Stimulated activated naive B cell treated with anti-CD40 and anti-IgM and Interleukin-4, amounts not matched to agents 10 μg/mL and 1 μg/mL and 100 μg/mL, for 72 hours (primary cell): ENCODE data around the gene MRTFA.

Experiments used
- ATAC-seq, 2 donors: fragments of 150-1000 bp; cut with Tn5 transposase; replicated peaks; 2 replicates each; pipeline ENCODE4 v1.10.0; 2021; ENCODE audit warnings: moderate library complexity in 1 of 2
- DNase-seq: peaks from one replicate; pipeline ENCODE4 v3.0.0; 2021
- H3K27ac Mint-ChIP-seq: one replicate; pipeline ENCODE4 v1.8.0; 2022; ENCODE audit warnings: mild to moderate bottlenecking, mixed read lengths
- H3K27me3 Mint-ChIP-seq, 2 donors: one replicate each; pipeline ENCODE4 v1.8.0; 2022; ENCODE audit warnings: mixed read lengths in 2 of 2
- H3K36me3 Mint-ChIP-seq, 2 donors: one replicate each; pipeline ENCODE4 v1.8.0; 2022; ENCODE audit warnings: mixed read lengths in 2 of 2, mild to moderate bottlenecking in 1 of 2
- H3K4me1 Mint-ChIP-seq, 2 donors: one replicate each; pipeline ENCODE4 v1.8.0; 2022; ENCODE audit warnings: mixed read lengths in 2 of 2, mild to moderate bottlenecking in 1 of 2
- H3K4me3 Mint-ChIP-seq, 2 donors: one replicate each; pipeline ENCODE4 v1.8.0; 2022; ENCODE audit warnings: mild to moderate bottlenecking in 2 of 2, mixed read lengths in 2 of 2, moderate library complexity in 1 of 2
- H3K9me3 Mint-ChIP-seq, 2 donors: one replicate each; pipeline ENCODE4 v1.8.0; 2022; ENCODE audit warnings: mixed read lengths in 2 of 2, mild to moderate bottlenecking in 1 of 2

The MRTFA gene

DNA sequence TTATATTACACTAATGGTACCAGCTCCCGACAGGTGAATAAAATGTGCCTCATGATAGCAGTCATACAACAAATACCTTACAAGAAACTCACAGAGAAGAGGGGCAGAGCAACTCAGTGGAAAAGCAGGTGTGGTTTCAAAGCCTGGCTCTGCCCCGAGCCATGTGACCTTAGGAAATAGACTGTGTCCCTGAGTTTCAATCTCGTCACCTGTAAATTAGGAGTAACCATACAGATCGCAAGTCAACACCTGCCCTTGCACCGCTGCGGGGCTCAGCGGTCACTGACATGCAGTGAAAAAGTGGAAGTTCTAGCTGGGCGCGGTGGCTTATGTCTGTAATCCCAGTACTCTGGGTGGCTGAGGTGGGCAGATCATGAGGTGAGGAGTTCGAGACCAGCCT, 11.9 kb upstream of the MRTFA start:
- no peaks in the 10 kb centered on the region for H3K27me3 Mint-ChIP-seq
- peaks cover 9 to 28% of the 10 kb centered on the region in 2 donors for H3K4me1 Mint-ChIP-seq
- no peak overlapping the region for H3K27ac Mint-ChIP-seq
- no peaks in the 10 kb centered on the region for H3K36me3 Mint-ChIP-seq
- H3K9me3 Mint-ChIP-seq, result no peaks in the 10 kb centered on the region
- ATAC-seq, result no peak
- no peak overlapping the region for H3K4me3 Mint-ChIP-seq
- DNase-seq, result no peak

DNA sequence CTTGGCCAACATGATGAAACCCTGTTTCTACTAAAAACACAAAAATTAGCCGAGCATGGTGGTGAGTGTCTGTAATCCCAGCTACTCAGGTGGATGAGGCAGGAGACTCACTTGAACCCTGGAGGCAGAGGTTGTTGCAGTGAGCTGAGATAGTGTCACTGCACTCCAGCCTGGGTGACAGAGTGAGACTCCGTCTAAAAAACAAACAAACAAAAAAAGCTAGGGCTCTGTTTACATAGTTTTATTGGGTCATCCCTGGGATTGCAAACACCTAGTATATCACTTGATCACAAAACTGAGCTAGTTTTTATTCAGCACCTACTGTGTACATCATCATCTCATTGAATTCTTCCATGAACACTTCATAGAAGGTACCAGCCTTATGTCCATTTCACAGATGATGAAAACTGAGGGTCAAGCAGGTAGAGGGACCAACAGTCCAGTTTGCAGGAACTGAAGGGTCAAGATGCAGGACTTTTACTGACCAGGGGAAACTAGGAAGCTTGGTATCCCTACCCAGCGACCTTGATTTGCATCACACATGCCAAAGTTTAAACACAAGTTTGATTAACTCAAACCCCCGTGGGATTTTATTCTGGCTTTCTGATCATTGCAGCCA, 9.2 kb upstream of the MRTFA start:
- Mint-ChIP-seq H3K27ac (no peak overlapping the region), H3K9me3 (no peaks in the 10 kb centered on the region), H3K27me3 (no peaks in the 10 kb centered on the region), H3K36me3 (no peaks in the 10 kb centered on the region), H3K4me1 (peaks cover 8 to 13% of the 10 kb centered on the region in 2 donors), H3K4me3 (no peak overlapping the region)
- no peak for ATAC-seq
- DNase-seq, result no peak

DNA sequence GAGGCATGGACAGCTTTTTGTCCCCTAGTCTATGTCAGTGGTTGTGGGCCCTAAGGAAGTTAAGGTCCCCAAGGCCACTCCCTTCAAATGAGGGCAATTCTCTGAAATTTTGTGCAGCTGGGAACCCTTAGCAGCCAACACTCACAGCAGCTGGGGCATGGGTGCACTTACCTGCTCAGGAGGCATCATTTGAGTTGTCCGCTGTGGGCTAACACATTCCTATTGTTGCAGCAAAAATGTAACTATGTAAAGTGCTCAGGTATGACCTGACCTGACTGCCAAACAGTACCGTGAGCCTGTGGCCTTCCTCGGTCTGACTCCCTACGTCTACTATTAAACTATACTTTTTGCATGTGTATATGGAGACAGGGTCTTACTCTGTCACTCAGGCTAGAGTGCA, 5.8 kb upstream of the MRTFA start:
- no peaks in the 10 kb centered on the region for H3K9me3 Mint-ChIP-seq
- peaks cover 7 to 21% of the 10 kb centered on the region in 2 donors for H3K4me1 Mint-ChIP-seq
- H3K4me3 Mint-ChIP-seq, result no peak overlapping the region
- DNase-seq (no peak), ATAC-seq (no peak)
- no peak overlapping the region for H3K27ac Mint-ChIP-seq
- H3K27me3 Mint-ChIP-seq, result no peaks in the 10 kb centered on the region
- no peaks in the 10 kb centered on the region for H3K36me3 Mint-ChIP-seq

DNA sequence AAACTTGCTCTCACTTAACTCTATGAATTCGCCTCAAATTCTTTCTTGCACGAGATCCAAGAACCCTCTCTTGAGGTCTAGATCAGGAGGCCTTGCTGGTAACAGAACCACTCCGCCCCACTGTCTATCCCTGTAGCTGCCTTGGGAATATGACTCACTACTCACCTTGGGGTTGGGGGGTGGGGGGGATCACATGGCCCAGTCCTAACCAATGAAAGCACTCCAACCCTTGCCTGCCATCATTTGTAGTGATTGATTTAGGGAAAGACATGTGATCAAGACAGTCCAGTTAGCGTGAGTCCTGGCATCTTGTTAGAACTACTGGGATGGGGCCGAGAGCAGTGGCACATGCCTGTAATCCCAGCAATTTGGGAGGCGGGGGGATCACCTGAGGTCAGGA, 4.8 kb upstream of the MRTFA start:
- no peak for ATAC-seq
- no peak overlapping the region for H3K27ac Mint-ChIP-seq
- H3K4me3 Mint-ChIP-seq, result no peak overlapping the region
- DNase-seq, result no peak
- H3K4me1 Mint-ChIP-seq, result peaks cover 6 to 17% of the 10 kb centered on the region in 2 donors
- H3K9me3 Mint-ChIP-seq, result no peaks in the 10 kb centered on the region
- H3K36me3 Mint-ChIP-seq, result no peaks in the 10 kb centered on the region
- no peaks in the 10 kb centered on the region for H3K27me3 Mint-ChIP-seq

DNA sequence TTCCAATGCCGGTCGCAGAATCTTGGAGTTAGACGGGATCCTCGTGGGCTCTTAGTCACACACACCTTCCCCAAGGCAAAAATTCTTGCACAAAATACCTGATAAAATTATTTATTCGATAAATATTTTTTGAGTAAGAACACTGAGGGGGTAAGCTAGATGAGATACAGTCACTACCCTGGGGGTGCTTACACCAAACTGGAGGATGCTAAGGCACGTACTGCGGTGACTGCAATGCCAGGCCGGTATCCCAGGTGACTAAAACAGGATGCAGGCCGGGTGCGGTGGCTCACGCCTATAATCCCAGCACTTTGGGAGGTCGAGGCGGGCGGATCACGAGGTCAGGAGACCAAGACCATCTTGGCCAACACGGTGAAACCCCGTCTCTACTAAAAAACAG, 1.7 kb upstream of the MRTFA start:
- Mint-ChIP-seq H3K36me3 (no peaks in the 10 kb centered on the region), H3K9me3 (no peaks in the 10 kb centered on the region), H3K4me3 (no peak overlapping the region), H3K27ac (peak overlapping the region; percentile 56), H3K27me3 (no peaks in the 10 kb centered on the region), H3K4me1 (peaks cover 9 to 27% of the 10 kb centered on the region in 2 donors)
- DNase-seq (no peak), ATAC-seq (no peak)

DNA sequence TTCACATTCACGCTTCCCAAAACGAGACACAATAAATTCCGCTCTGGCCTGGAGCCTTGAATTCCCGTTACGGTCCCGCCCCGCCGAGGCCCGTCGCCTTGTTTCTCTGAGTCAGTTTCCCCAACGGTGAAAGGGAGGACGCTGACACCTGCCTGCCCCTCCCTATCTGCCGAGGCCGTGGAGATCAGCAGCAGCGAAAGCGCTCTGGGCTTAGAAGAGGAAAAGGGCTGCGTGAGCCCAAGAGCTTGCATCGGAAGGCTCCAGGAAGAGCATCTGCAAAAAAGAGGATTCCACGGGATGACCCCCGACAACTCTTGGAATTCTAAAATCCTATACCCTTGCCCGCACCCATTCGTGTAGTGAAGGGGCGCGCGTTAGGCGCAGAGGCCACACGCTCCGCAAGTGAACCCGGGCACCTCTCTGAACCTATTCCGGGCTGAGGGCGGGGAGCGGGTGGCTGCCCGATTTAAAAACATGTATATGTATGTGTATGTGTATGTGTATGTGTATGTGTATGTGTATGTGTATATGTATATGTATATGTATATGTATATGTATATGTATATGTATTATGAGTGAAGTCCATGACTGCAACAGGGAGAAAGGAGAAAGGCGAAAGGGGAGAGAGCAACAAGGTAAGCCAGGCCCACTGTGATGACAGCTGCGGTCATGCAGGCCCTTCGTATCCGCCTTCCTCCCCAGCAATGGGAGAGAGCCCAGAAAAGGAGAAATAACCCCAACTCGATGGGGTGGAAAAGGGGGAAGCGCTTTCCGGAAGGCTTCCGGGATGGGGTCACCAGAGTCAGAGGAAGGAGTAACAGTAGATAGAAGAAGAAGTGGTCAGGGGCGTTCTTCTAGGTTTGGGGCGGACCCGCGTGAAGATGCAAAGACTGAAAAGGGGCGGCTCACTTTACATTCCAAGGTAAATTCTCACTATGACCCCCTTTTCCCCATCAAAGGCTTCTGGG, 948 bp upstream of the MRTFA start:
- DNase-seq, result no peak
- Mint-ChIP-seq H3K27me3 (no peaks in the 10 kb centered on the region), H3K4me3 (peak overlapping the region; percentile 95 to 97), H3K9me3 (no peaks in the 10 kb centered on the region), H3K36me3 (peaks cover 0 to 4% of the 10 kb centered on the region in 2 donors), H3K4me1 (peaks cover 12 to 34% of the 10 kb centered on the region in 2 donors), H3K27ac (peak overlapping the region; percentile 96)
- peak; percentile 22 to 28 for ATAC-seq

DNA sequence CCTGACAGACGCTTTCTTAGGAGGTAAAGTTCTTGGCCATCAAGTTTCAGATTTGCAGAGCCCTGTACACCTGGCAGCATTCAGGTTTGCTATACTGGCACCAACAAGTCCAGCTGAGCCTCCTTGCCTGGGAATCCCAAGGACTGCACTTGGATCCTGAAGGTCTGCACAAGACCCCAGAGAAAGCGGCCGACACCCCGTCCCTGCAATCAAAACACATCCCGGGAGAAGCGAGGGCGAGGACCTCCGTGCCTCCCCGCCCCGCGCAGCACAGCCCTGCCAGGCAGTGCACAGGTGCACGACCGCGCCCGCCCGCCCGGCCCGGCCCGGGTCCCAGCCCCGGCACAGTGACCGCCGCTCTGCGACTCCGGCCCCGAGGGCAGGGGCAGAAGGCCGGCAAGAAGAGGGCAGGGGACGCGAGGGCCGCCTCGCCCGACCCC, 559 bp downstream of the MRTFA start:
- H3K36me3 Mint-ChIP-seq, result peaks cover 0 to 8% of the 10 kb centered on the region in 2 donors
- peak overlapping the region; percentile 95 to 97 for H3K4me3 Mint-ChIP-seq
- H3K27me3 Mint-ChIP-seq, result no peaks in the 10 kb centered on the region
- H3K27ac Mint-ChIP-seq, result peak overlapping the region; percentile 67
- ATAC-seq, result peak; percentile 22 to 24
- no peak for DNase-seq
- H3K4me1 Mint-ChIP-seq, result peaks cover 22 to 46% of the 10 kb centered on the region in 2 donors
- H3K9me3 Mint-ChIP-seq, result peaks cover 0 to 4% of the 10 kb centered on the region in 2 donors

DNA sequence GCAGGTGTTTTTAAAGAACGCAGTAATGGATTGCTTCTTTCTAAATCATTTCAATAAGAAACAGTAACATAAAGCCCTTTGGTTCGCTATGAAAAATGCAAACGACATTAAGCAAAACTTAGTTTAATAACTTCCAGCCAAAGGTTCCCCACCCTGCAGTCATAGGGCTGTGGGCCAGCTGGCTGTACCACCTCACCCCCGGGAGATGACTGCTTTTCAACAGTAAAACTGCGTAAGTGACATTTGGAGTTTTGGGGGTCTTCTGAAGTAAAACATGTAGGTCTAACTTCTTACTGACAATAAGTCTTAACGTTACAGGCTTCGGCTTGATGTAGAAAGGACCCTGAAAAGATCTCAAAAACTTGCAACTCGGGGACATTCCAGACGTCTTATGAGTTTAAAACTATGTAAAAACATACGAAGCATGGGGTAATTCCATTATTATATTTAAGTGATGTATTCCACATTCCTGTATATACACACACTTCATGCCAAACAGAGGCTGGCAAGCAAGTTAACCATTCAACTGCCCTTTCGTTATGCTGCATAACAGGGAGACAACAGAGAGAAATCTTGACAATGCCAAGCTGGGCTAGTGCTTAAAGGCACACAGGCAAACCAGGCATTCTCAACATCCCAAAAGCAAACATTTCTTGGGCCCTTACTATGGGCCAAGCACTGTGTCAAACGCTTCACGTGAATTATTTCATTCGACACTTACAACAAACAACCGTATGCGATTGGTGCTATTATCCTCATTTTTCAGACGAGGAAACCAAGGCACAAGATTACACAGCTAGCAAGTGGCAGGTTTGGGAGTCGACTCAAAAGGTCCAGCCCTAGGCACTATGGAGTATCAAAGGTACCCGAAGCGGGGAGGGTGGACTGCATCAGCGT, 1.2 kb downstream of the MRTFA start:
- Mint-ChIP-seq H3K27me3 (no peaks in the 10 kb centered on the region), H3K4me1 (peaks cover 22 to 47% of the 10 kb centered on the region in 2 donors), H3K36me3 (peaks cover 0 to 8% of the 10 kb centered on the region in 2 donors), H3K9me3 (peaks cover 0 to 4% of the 10 kb centered on the region in 2 donors), H3K4me3 (peak overlapping the region; percentile 95 to 97), H3K27ac (peak overlapping the region; percentile 67)
- ATAC-seq, result no peak
- DNase-seq, result no peak

DNA sequence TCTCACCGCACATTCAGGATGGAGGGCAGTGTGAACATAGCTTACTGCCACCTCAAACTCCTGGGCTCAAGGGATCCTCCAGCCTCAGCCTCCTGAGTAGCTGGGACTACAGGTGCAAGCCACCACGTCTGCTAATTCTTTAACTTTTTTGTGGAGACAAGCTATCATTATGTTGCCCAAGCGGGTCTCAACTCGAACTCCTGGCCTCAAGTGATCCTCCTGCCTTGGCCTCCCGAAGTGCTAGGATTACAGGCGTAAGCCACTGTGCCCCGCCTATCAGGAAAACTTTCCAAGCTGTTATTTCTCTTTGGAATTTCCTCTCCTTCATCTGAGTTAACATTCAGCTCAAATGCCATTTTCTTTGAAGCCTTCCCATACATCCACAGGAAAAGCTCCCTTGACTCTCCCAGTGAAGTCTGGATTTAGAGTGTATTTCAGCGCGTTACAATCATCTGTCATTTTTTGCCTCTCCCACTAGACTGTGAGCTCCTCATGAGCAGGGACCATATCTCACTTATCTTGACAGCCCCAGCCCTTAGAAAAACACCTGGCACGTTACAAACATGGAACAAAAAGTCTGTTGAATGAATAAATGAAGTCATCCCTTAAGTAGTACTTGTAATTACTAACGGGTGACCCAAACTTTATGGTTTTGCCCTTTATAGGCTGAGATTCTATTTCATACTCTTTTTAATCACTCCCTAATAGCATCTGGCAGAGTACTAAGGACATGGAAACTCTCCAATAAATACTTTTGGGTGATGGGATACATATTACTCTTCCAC, 2.2 kb downstream of the MRTFA start:
- H3K9me3 Mint-ChIP-seq, result peaks cover 0 to 4% of the 10 kb centered on the region in 2 donors
- ATAC-seq, result no peak
- H3K4me3 Mint-ChIP-seq, result no peak overlapping the region
- peaks cover 23 to 47% of the 10 kb centered on the region in 2 donors for H3K4me1 Mint-ChIP-seq
- H3K27ac Mint-ChIP-seq, result peak overlapping the region; percentile 20
- DNase-seq, result no peak
- H3K27me3 Mint-ChIP-seq, result no peaks in the 10 kb centered on the region
- peaks cover 0 to 8% of the 10 kb centered on the region in 2 donors for H3K36me3 Mint-ChIP-seq

DNA sequence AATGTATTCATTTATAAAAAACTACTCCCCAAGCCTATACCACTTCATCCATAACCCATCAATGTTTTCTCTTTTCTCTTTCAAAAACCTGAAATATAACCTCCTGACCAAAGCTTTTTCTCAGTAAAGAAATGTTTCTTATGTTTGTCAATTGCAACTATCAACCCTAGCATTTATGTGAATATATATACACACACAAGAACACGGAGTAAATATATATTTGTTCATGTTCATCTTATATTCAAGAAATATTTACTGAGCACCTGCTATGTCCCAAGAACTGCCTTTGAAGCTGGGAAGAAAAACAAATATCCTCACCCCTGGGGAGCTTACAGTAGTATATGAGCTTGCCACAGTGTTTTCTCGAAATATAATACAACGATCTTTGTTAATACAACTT, 3.5 kb downstream of the MRTFA start:
- Mint-ChIP-seq H3K36me3 (peaks cover 0 to 8% of the 10 kb centered on the region in 2 donors), H3K27me3 (no peaks in the 10 kb centered on the region), H3K4me3 (no peak overlapping the region), H3K9me3 (peaks cover 0 to 4% of the 10 kb centered on the region in 2 donors), H3K4me1 (peaks cover 31 to 55% of the 10 kb centered on the region in 2 donors), H3K27ac (no peak overlapping the region)
- no peak for DNase-seq
- ATAC-seq, result no peak

DNA sequence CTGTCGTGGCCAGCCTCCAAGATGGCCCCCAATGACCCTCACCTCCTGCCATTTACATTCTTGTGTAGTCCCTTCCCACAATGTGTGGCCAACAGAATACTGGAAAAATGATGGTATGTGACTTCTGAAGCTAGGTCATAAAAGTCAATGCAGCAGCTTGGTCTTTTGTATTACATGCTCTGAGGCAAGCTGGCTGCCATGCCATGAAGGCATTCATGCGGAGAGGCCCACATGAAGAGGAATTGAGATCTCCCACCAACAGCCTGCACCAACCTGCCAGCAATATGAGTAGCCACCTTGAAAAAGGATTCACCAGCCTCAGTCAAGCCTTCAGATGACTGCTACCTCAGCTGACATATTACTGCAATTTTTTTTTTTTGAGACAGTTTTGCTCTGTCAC, 4.6 kb downstream of the MRTFA start:
- Mint-ChIP-seq H3K4me1 (peaks cover 34 to 60% of the 10 kb centered on the region in 2 donors), H3K27me3 (no peaks in the 10 kb centered on the region), H3K4me3 (no peak overlapping the region), H3K27ac (peak overlapping the region; percentile 63), H3K9me3 (peaks cover 0 to 4% of the 10 kb centered on the region in 2 donors), H3K36me3 (peaks cover 0 to 8% of the 10 kb centered on the region in 2 donors)
- ATAC-seq (no peak), DNase-seq (no peak)

DNA sequence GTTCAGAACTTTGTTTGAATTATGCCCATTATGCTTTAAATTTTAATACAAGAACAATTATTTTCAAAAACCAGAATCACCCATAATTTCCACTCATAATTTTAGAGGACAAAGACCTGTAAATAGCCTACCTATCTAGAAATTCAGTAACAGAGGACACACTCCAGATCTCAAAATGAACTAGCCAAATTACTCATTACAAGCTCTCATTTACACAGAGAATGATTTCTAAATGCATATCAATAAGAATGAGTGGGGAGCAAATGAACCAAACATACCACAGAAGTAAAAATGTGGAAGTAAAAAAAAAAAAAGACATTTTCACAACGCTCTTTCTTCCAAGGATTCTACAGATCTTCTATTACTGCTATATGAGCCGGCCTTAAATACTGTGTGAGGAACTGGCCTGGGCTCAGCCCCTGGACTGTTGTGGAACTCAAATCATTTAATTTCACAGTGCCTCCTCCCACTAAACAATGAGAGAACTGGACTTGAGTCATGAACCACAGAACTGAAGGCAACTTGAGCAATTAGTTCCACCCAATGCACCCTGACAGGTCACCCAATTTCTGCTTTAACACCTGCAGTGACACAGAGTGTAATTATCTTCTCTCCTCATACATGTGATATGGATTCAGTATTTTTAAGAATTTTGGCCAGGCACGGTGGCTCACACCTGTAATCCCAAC, 8.0 kb downstream of the MRTFA start:
- Mint-ChIP-seq H3K9me3 (peaks cover 0 to 4% of the 10 kb centered on the region in 2 donors), H3K27me3 (no peaks in the 10 kb centered on the region), H3K4me3 (peak overlapping the region; percentile 5 to 23), H3K27ac (peak overlapping the region; percentile 59), H3K36me3 (peaks cover 0 to 8% of the 10 kb centered on the region in 2 donors), H3K4me1 (peaks cover 34 to 55% of the 10 kb centered on the region in 2 donors)
- no peak for DNase-seq
- ATAC-seq, result peak; percentile 84 to 90

DNA sequence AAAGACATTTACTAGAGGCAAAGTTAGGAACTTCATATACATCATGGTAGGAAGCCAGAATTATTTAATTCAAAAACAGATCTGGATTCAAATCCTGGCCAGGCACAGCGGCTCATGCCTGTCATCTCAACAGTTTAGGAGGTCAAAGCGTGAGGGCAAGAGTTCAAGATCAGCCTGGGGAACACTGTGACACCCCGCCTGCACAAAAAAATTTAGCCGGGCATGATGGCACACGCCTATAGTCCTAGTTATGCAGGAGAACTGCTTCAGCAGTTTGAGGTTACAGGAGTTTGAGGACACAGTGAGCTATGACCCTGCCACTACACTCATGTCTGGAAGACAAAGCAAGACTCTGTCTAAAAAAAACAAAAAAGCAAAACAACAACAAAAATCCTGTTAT, 8.9 kb downstream of the MRTFA start:
- ATAC-seq, result no peak
- Mint-ChIP-seq H3K9me3 (peaks cover 3 to 7% of the 10 kb centered on the region in 2 donors), H3K4me3 (no peak overlapping the region), H3K4me1 (peaks cover 31 to 52% of the 10 kb centered on the region in 2 donors), H3K27me3 (no peaks in the 10 kb centered on the region), H3K27ac (no peak overlapping the region), H3K36me3 (peaks cover 3 to 7% of the 10 kb centered on the region in 2 donors)
- no peak for DNase-seq
